SH-SY5Y (cell line): Measurements from ENCODE around the gene FUT7.

Experiments used
- GATA2 ChIP-seq: IDR thresholded peaks from 2 replicates; pipeline ENCODE4 v1.6.1; 2011; ENCODE audit warnings: mild to moderate bottlenecking, low read depth, low read length
- GATA3 ChIP-seq: IDR thresholded peaks from 2 replicates; pipeline ENCODE4 v1.6.1; 2011; ENCODE audit warnings: low read depth, mild to moderate bottlenecking, low read length, moderate library complexity

Gene FUT7

DNA sequence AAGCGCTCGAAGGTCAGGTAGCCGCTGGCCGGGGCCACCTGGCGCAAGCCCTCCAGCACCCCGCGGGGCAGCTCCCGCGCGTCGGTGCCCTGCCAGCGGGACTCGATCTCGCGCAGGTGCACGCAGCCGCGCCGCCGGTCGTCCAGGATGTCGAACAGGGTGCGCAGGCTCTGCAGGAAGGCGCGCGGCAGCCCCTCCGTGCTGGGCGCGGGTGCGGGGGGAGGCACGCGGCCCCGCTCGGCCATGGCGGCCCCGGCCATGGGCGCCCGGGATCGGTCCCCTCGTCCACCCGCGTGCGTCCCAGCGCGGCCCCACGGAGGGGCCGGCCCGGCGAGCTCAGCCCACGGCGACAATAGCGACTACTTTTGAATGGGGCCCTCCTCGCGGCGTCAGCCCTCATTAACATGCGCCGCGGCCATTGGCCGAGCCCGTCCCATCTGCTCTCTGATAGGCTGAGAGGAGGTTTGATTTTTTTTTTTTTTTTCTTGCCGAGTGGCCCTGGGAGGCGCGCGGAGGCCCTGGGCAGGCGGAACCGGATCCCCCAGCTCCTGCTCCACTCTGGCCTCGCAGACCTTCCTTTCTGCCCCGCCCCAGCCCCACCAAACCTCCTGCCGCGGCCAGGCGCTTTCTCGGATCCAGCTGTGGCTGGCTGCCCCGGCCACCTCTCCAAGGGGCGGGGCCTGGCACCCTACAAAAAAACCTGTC lies 38.5 kb upstream of the FUT7 start, which contains the start of gene SAPCD2:
TSS of gene SAPCD2 (minus strand) at position 357 of the 705 bp plus-strand sequence. CDS start at position 260, 97 bp downstream.
- TF ChIP-seq GATA2 (no peak), GATA3 (no peak)

DNA sequence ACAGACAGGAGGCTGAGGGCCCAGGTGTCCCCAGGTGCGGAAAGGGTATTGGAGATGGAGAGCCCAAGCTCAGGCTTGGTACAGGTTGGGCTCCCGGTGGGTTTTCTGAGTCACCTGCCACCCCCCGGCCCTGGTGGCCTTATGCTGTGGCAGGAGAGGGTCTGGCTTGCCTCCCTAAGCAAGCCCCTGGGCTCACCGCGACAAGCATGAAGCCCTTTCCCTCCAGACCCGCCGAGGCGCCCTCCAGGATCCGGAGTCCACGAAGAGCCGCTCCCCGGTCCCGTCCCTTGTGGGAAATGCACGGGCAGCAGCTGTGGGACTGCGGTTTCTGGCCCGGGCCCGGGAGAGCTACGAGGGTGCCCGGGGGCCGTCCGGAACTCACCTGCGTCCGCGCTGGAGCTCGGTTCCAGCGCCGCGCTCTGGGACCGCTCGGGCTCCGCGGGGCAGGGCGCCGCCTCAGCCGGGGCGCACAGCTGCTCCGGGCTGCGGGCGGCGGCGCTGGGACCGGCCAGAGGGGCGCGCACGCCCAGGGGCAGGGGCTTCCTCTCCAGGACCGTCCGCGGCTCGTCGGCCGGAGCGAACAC lies 37.7 kb upstream of the FUT7 start:
- TF ChIP-seq GATA3 (no peak), GATA2 (no peak)

DNA sequence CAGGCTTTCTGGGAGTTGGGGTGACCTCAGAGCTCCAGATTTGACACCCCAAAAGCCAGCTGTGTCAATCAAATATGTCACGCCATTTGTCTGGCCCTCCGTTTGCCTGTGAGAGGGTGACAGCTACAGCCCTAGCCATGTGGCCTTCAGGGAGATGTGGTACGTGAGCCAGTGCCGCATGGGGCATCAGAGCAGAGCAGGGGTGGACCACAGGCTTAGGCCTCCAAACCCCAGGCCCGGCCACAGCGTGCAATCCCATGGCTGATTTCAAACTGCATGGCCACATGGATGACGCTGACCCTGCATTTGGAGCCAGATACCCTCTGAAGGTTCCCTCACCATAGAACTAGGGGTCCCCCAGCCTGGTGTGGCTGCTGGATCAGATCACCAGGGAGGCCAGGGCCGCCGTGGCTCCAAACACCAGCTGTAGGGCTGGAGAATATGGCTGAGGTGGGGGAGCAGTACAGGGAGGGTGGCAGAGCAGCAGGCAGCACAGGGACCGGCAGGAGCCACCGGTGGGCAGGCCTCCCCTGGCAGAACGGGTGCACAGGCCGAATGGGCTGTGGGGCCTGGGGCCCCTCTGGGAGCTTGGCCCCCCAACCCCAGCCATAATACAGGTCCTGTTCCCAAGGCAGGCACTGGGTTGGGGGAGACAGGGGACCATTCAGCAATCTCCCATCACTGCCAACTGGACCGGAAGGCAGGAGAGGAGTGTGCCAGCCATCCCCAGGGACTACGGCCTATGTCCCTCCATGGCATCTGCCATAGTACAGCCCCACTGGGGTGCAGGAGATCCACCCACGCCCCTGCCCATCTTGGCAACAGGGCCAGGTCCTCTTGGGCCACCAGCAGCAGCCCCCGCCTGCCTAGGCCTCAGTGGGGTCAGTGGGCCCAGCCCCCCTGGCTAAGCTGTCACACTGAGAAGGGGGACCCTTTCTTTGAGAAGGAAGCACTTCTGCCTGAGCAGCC lies 36.9 kb upstream of the FUT7 start:
- no peak for TF ChIP-seq GATA3
- TF ChIP-seq GATA2: no peak

GRCh38 chr9:137067860-137068538 lies 36.1 kb upstream of the FUT7 start:
- no peak for TF ChIP-seq GATA2
- TF ChIP-seq GATA3: no peak

GRCh38 chr9:137066096-137066861 lies 34.4 kb upstream of the FUT7 start:
- TF ChIP-seq GATA3 (no peak), GATA2 (no peak)

DNA sequence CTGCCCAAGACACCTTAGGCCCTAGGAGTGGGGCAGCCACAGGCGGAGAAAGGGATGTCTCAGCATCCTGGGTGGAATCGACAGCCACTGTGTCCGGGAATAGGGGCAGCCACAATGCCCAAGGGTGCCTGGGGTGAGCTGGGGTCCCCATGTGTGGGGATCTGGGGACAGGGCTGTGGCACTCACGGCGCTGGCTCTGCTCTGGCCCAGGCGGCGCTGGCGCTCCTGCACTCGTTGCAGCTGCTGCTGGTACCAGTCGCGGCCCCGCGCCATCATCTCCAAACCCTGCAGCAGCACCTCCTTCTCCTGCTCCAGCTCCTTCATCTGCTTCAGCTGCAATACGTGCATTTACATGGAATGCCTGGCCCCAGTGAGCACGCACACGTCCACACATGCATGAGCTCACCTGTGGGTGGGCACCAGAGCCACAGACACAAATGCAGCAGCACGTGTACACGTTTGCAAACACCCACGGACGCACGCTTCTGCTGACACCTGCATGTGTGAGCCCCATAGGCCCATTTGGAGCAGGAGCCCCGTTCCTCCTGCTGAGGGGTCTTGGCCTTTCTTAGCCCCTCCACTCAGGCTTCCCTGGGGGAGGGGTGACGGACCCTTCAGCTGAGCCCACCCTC lies 33.6 kb upstream of the FUT7 start:
- no peak for TF ChIP-seq GATA2
- TF ChIP-seq GATA3: no peak

DNA sequence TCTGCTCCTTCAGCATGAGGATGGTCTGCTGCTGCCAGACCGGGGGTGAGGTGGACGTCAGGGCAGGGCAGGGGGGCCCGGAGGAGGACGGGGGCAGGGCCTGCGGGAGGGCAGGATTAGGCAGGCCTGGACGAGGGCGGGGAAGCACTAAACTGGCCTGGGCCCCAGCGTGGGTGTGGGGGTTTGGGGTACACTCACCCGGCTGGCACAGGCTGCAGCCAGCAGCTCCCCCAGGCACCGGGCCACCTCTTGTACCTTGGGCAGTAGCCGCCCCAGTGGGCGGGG lies 32.9 kb upstream of the FUT7 start:
- TF ChIP-seq GATA2 (no peak), GATA3 (no peak)

DNA sequence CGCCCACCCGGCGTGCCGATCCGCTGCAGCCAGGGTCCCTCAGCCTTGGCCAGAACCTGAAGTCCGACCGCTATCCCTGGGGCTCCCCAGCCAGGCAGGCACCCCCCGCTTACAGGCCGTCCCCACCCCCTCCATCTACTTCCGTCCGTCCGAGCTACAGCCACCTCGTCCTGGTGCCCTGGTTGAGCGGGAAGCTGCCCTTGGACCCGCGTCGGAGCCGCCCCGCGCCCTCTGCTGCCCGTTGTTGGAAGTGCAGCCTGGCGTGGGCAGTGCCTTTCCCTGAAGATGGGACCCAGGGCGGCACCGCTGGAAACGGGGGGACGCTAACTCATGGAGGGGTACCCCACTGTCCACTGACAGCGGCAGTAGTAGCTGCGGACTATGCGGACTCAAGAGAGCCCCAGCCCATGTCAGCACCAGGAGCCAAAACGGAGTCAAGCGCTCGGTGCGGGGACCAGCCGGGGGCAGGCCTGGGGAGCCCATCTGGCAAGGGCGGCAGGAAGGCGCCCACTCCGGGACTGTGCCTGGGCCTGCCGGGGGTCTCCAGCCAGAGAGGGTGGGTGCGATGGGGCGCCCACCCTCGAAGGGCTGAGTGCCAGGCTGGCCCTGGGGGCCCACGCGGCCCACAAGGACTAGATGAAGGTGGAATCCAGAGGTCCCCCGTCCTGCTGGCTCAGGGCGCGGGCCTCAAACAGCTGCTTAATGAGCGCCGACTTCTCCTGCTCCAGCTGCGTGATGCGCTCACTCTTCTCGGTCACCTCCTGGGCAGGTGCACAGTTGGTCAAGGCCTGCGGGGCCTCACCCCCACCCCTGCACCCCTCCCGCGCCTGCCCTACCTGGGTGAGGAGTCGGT lies 32.4 kb upstream of the FUT7 start:
- TF ChIP-seq GATA2: no peak
- TF ChIP-seq GATA3: no peak

DNA sequence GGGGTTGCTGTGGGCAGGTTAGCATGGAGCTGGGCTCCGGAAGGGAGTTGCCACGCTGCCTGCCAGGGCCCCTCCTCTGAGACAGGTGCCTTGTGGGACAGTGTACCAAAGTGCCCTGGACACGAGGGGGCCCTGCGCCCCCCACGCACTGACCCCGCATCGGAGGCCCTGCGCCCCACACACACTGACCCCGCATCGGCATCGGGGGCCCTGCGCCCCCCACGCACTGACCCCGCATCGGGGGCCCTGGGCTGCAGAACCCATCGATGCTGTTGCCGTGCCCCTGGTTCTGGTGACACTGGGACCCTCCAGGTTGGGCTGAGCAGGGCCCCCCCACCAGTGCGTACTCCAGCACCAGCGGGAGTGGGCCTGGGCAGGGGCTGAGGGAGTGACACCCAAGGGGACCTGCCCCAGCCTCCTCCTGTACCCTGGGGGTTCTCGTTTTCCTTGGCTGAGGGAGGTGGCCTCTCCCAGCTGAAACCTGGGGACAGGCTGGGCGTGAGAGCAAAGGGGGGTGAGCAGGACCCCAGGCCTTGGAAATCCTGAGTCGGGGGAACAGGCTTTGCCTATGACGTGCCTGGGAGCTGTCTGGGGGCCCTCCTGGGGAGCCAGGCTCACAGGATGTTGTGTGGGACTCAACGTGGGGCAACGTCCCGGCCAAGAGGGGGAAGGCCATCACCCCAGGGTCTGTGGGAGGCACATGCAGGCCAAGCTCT lies 31.6 kb upstream of the FUT7 start:
- TF ChIP-seq GATA2 (no peak), GATA3 (no peak)

DNA sequence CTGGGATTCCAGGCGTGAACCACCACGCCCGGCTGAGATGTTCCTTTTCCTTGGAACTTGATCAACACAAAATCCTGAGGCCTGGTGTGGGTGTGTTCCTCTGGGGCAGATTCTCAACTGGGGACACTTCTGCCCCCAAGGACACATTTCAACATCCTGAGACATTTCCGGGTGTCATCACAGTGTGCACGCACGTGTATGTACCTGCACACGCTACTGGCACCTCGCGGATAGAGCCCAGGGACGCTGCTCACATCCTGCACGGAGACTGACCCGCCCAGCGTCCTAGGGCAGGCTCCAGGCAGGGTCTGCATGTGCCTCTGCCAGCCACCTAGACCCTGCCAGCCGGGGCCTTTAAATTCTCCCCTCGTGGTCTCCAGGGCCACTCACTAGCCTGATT lies 30.5 kb upstream of the FUT7 start:
- TF ChIP-seq GATA3 (no peak), GATA2 (no peak)

- TF ChIP-seq GATA2: no peak
- TF ChIP-seq GATA3: no peak
Observed at GRCh38 chr9:137058521-137059234, 26.8 kb upstream of the FUT7 start.

GRCh38 chr9:137057545-137057944 lies 25.7 kb upstream of the FUT7 start:
- no peak for TF ChIP-seq GATA2
- no peak for TF ChIP-seq GATA3
